Omental fat pad (tissue), 4 donors: ENCODE results near the gene ST6GALNAC6. TPM values are rescaled to one million over a fixed set of nuclear protein-coding genes. Genes with fewer than 3 reads are reported as not detected.

Experiments
- ATAC-seq: fragments of 150-250 bp; one replicate; pipeline ENCODE4 v1.9.1; 2016; ENCODE audit warnings: mild to moderate bottlenecking, moderate library complexity; ENCODE audit not compliant: low FRiP score
- DNase-seq: peaks from one replicate; pipeline ENCODE4 v3.0.0-alpha.2; 2019; ENCODE audit warnings: low spot score
- CTCF ChIP-seq, 3 donors: fragments of 450-650 bp; IDR thresholded peaks; one replicate each; pipeline ENCODE4 v1.5.1; 2016 to 2017; ENCODE audit warnings: antibody characterized with exemption in 3 of 3, mild to moderate bottlenecking in 3 of 3, moderate library complexity in 2 of 3
- total RNA-seq, 4 donors: library from RNA; depleted of rRNA; stranded (reverse); fragments of >200 nt; gene quantifications; one replicate each; pipeline ENCODE4 v1.1.0, GENCODE V29; 2016

The ST6GALNAC6 gene
- total RNA-seq, 4 donors from 2014 or later, result 138 to 213 (median 155) TPM

GRCh38 chr9:127876764-127877562 lies 22.4 kb downstream of the ST6GALNAC6 start:
- DNase-seq (no peak), ATAC-seq (peak; percentile 13)
- TF ChIP-seq CTCF (IDR thresholded peaks at IDR 0.05), result no peak

GRCh38 chr9:127876026-127876763 lies 23.2 kb downstream of the ST6GALNAC6 start:
- DNase-seq (no peak), ATAC-seq (no peak)
- TF ChIP-seq CTCF (IDR thresholded peaks at IDR 0.05), result no peak

GRCh38 chr9:127875306-127875966 lies 24.0 kb downstream of the ST6GALNAC6 start:
- ATAC-seq (no peak), DNase-seq (no peak)
- TF ChIP-seq CTCF (IDR thresholded peaks at IDR 0.05), result no peak

- DNase-seq (no peak), ATAC-seq (peak; percentile 43)
- no peak for TF ChIP-seq CTCF (IDR thresholded peaks at IDR 0.05)
Observed at GRCh38 chr9:127874301-127875221, 24.8 kb downstream of the ST6GALNAC6 start.

- peak; percentile 50 for ATAC-seq
- TF ChIP-seq CTCF (IDR thresholded peaks at IDR 0.05), result no peak
- peak; percentile 50 for DNase-seq
Observed at GRCh38 chr9:127873886-127874285, 25.5 kb downstream of the ST6GALNAC6 start.

- DNase-seq (no peak), ATAC-seq (no peak)
- no peak for TF ChIP-seq CTCF (IDR thresholded peaks at IDR 0.05)
Observed at GRCh38 chr9:127873223-127873691, 26.1 kb downstream of the ST6GALNAC6 start.
